Mammary epithelial cell (primary cell): Measurements from ENCODE around the gene MROH2B.

ENCODE experiments used
- EZH2 ChIP-seq: IDR thresholded peaks from 2 replicates; pipeline ENCODE4 v1.6.1; 2012; ENCODE audit warnings: low read length, inconsistent platforms, borderline replicate concordance
- TF ChIP-seq, protein P1 (sequence below), 2 donors: IDR thresholded peaks in 1 of 2; conservative IDR thresholded peaks in 1 of 2; 2 replicates each; pipeline ENCODE4 v1.5.1; 2011 to 2012; ENCODE audit warnings: inconsistent platforms in 2 of 2, low read length in 2 of 2, mild to moderate bottlenecking in 2 of 2, control low read depth in 1 of 2, low read depth in 1 of 2; ENCODE audit not compliant: insufficient read depth in 1 of 2; ENCODE audit errors: extremely low read depth in 1 of 2

GRCh38 chr5:40986666-40987065 lies 84.5 kb downstream of the MROH2B start:
- TF ChIP-seq, protein P1, sequence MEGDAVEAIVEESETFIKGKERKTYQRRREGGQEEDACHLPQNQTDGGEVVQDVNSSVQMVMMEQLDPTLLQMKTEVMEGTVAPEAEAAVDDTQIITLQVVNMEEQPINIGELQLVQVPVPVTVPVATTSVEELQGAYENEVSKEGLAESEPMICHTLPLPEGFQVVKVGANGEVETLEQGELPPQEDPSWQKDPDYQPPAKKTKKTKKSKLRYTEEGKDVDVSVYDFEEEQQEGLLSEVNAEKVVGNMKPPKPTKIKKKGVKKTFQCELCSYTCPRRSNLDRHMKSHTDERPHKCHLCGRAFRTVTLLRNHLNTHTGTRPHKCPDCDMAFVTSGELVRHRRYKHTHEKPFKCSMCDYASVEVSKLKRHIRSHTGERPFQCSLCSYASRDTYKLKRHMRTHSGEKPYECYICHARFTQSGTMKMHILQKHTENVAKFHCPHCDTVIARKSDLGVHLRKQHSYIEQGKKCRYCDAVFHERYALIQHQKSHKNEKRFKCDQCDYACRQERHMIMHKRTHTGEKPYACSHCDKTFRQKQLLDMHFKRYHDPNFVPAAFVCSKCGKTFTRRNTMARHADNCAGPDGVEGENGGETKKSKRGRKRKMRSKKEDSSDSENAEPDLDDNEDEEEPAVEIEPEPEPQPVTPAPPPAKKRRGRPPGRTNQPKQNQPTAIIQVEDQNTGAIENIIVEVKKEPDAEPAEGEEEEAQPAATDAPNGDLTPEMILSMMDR (conservative IDR thresholded peaks at IDR 0.05 in 1 of 2, IDR thresholded peaks at IDR 0.05 in 1 of 2; ENCODE audit: extremely low read depth in 1 of 2, insufficient read depth in 1 of 2, low read depth in 1 of 2, low read length in 2 of 2): no peak
- TF ChIP-seq EZH2: no peak
